Psoas muscle (tissue), 8 donors: ENCODE results near the gene CA9. TPM values are rescaled to one million over a fixed set of nuclear protein-coding genes. Genes with fewer than 3 reads are reported as not detected.

ENCODE experiments used
- ATAC-seq, 4 donors: fragments of 200-7000 bp; cut with Tn5 transposase; one replicate each; pipeline ENCODE4 v1.9.1; 2020; ENCODE audit warnings: moderate library complexity in 3 of 4, mild to moderate bottlenecking in 2 of 4
- DNase-seq, 2 donors: peaks; one replicate each; pipeline ENCODE4 v3.0.0-alpha.2; 2020
- H3K27ac ChIP-seq: fragments of 200-600 bp; one replicate; pipeline ENCODE4 v1.8.0; 2022
- H3K27me3 ChIP-seq, 3 donors: fragments of 200-600 bp in 1 of 3; one replicate each; pipeline versions ENCODE4 v1.6.1 to v1.8.0; 2013 to 2022; ENCODE audit warnings: low read length in 2 of 3, mild to moderate bottlenecking in 2 of 3, moderate library complexity in 1 of 3; ENCODE audit not compliant: insufficient read depth in 3 of 3
- H3K36me3 ChIP-seq, 2 donors: fragments of 200-600 bp in 1 of 2; one replicate each; pipeline versions ENCODE4 v1.6.1 to v1.8.0; 2013 to 2022; ENCODE audit warnings: low read depth in 1 of 2, mild to moderate bottlenecking in 1 of 2, moderate library complexity in 1 of 2; ENCODE audit not compliant: insufficient read depth in 1 of 2
- H3K4me1 ChIP-seq: fragments of 200-600 bp; one replicate; pipeline ENCODE4 v1.8.0; 2022
- H3K4me3 ChIP-seq: fragments of 200-600 bp; one replicate; pipeline ENCODE4 v1.8.0; 2022; ENCODE audit warnings: mild to moderate bottlenecking
- H3K9me3 ChIP-seq: fragments of 200-600 bp; one replicate; pipeline ENCODE4 v1.8.0; 2022
- WGBS, 3 donors: extraction: QIAGEN DNeasy Blood & Tissue Kit; methylation state at CpG; one replicate each; pipeline versions ENCODE4 v1.1.6 to v1.1.7; 2013; 5-methylcytosine and 5-hydroxymethylcytosine counted together
- intact Hi-C, 2 donors: fragments of 100-400 bp; cut with DNase I; formaldehyde crosslinking; loops; one replicate each; pipeline versions ENCODE4 v1.11.0 to v1.14.2; 2022
- polyA plus RNA-seq, 3 donors: library from polyadenylated mRNA; stranded (reverse); fragments of 200-250 nt; gene quantifications; one replicate each; pipeline ENCODE4 v1.2.3, GENCODE V29; 2013
- total RNA-seq, 4 donors: library from RNA; stranded (reverse); fragmentation: NEBNext Ultra II Directional in 2 of 4; extraction: Animal tissue kit (Norgen Biotek cat#: 25700) in 2 of 4; gene quantifications; one replicate each; pipeline versions ENCODE4 v1.2.1 to v1.2.4, GENCODE V29; 2021 to 2023
- TF ChIP-seq, protein P1 (sequence below): fragments of 200-600 bp; IDR thresholded peaks from one replicate; pipeline ENCODE4 v1.8.0; 2022; ENCODE audit warnings: antibody characterized with exemption
- donor health status: healthy with polysubstance abuse.
- donor health status: DM: no; HTN: no; CAD: no; lungs with moderate emphysema.
- donor health status: Bipolar disorder and iron deficiency.
- donor health status: healthy.
- donor health status: DM: yes; HTN: yes; CAD: no.
- donor health status: DM: no; HTN: no; CAD: no.
- donor health status: DM: no; HTN: no; CAD: no.
- donor health status: DM: yes; HTN: yes; CAD: no.

The CA9 gene
- total and polyA plus RNA-seq, 7 donors = 0.03 to 0.49 (median 0.05) TPM; not detected in 4

- ATAC-seq (peak; percentile 27 to 44 (median 32)), DNase-seq (no peak)
- TF ChIP-seq, protein P1, sequence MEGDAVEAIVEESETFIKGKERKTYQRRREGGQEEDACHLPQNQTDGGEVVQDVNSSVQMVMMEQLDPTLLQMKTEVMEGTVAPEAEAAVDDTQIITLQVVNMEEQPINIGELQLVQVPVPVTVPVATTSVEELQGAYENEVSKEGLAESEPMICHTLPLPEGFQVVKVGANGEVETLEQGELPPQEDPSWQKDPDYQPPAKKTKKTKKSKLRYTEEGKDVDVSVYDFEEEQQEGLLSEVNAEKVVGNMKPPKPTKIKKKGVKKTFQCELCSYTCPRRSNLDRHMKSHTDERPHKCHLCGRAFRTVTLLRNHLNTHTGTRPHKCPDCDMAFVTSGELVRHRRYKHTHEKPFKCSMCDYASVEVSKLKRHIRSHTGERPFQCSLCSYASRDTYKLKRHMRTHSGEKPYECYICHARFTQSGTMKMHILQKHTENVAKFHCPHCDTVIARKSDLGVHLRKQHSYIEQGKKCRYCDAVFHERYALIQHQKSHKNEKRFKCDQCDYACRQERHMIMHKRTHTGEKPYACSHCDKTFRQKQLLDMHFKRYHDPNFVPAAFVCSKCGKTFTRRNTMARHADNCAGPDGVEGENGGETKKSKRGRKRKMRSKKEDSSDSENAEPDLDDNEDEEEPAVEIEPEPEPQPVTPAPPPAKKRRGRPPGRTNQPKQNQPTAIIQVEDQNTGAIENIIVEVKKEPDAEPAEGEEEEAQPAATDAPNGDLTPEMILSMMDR = no peak
- Histone ChIP-seq H3K4me1 (peaks cover 26% of the 10 kb centered on the region), H3K36me3 (peaks cover 0 to 18% of the 10 kb centered on the region in 2 donors), H3K4me3 (peak overlapping the region; percentile 89), H3K9me3 (no peaks in the 10 kb centered on the region), H3K27me3 (no peaks in the 10 kb centered on the region), H3K27ac (peak overlapping the region; percentile 100)
- WGBS, 3 donors = 20 to 27% (median 21%) methylated on average over 25 of the region's 25 CpGs
- intact Hi-C loops = loop anchor here in 1 of 2 donors (2.0 kb wide), 1 partner anchor 48 kb away; no protein-coding TSS in a partner anchor
These were observed 16.7 kb upstream of the CA9 start for GRCh38 chr9:35656831-35657545.

- no peaks in the 10 kb centered on the region for H3K9me3 ChIP-seq
- peak within 1 kb of the TSS; percentile 100 for H3K27ac ChIP-seq
- ATAC-seq (peak; percentile 88 to 93 (median 90)), DNase-seq (peak; percentile 98 to 99)
- intact Hi-C loops = loop anchor here (2.0 kb wide), 2 partner anchors 49 to 73 kb away; no protein-coding TSS in a partner anchor
- TF ChIP-seq, protein P1 = peak; percentile 33
- H3K27me3 ChIP-seq = no peaks in the 10 kb centered on the region
- H3K36me3 ChIP-seq = peaks cover 0 to 18% of the 10 kb centered on the region in 2 donors
- H3K4me3 ChIP-seq = peak within 1 kb of the TSS; percentile 89
- peaks cover 26% of the 10 kb centered on the region for H3K4me1 ChIP-seq
- 0 to 1% (median 0%) methylated on average over 42 of the region's 42 CpGs for WGBS, 3 donors
These were observed 16.1 kb upstream of the CA9 start, which contains the start of gene RMRP for GRCh38 chr9:35657546-35658136. RMRP (minus strand) TSS chr9:35658019.

DNA sequence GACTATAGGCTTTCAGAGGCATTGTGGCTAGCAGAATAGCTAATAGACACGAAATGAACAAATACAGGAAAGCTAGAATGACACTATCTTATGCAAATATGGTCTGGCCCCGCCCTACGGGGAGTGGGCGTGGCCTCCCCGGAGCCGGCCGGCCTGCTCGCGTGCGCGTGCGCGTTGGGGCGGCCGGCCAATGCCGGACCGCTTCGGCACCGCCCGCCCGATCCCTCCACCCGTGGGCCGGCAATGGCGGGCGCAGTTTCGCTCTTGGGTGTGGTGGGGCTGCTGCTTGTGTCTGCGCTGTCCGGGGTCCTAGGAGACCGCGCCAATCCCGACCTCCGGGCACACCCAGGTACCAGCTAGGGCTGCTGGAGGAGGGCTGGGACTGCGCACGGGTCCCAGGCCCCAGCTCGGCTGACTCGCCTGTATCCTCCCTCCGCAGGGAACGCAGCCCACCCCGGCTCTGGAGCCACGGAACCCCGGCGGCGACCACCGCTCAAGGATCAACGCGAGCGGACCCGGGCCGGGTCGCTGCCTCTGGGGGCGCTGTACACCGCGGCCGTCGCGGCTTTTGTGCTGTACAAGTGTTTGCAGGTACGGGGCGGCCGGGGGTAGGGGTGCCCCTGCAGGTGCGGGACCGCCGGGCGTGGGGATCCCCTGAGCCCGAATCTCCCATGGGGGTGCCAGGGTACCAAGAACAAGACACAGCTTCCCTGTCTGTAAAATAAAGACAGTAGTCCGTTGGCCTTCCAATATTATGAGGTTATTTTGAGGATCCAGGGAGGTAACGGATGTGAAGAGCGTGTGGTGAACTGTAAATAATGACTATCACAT, 15.4 kb upstream of the CA9 start, which contains the start of gene CCDC107:
Gene CCDC107 (plus strand): TSS at position 156 of the 831 bp plus-strand sequence. CDS start 88 bp downstream, at position 244.
- TF ChIP-seq, protein P1 = peak; percentile 68
- DNase-seq = peak; percentile 87 to 93
- Histone ChIP-seq H3K4me1 (peaks cover 26% of the 10 kb centered on the region), H3K9me3 (no peaks in the 10 kb centered on the region), H3K27me3 (no peaks in the 10 kb centered on the region), H3K4me3 (peak within 1 kb of the TSS; percentile 89), H3K36me3 (peaks cover 0 to 18% of the 10 kb centered on the region in 2 donors), H3K27ac (peak within 1 kb of the TSS; percentile 100)
- ATAC-seq = peak; percentile 79 to 83 (median 81)
- WGBS, 3 donors = 0 to 1% (median 1%) methylated on average over 63 to 67 of the region's 67 CpGs
- intact Hi-C loops = loop anchor here (2.0 kb wide), 1 partner anchor 72 kb away; no protein-coding TSS in a partner anchor

GRCh38 chr9:35658968-35659220, 14.8 kb upstream of the CA9 start:
- intact Hi-C loops = loop anchor here (2.0 kb wide), 1 partner anchor 72 kb away; no protein-coding TSS in a partner anchor
- H3K27ac ChIP-seq = peak overlapping the region; percentile 100
- peaks cover 26% of the 10 kb centered on the region for H3K4me1 ChIP-seq
- no peaks in the 10 kb centered on the region for H3K27me3 ChIP-seq
- H3K4me3 ChIP-seq = peak overlapping the region; percentile 89
- WGBS, 3 donors = 0 to 5% (median 1%) methylated on average over 2 of the region's 2 CpGs
- H3K36me3 ChIP-seq = peaks cover 0 to 18% of the 10 kb centered on the region in 2 donors
- TF ChIP-seq, protein P1 = no peak
- ATAC-seq (peak; percentile 20 to 44 (median 32)), DNase-seq (peak; percentile 59 to 76)
- H3K9me3 ChIP-seq = no peaks in the 10 kb centered on the region
